Lower leg skin (tissue), 3 donors: Measurements from ENCODE around the gene ZFHX3.

Experiments used
- CTCF ChIP-seq, 3 donors: fragments of 450-650 bp; IDR thresholded peaks; one replicate each; pipeline ENCODE4 v1.5.1; 2016; ENCODE audit warnings: antibody characterized with exemption in 3 of 3, mild to moderate bottlenecking in 3 of 3, moderate library complexity in 2 of 3
- POLR2A ChIP-seq, 2 donors: fragments of 450-650 bp; IDR thresholded peaks; one replicate each; pipeline ENCODE4 v1.6.1; 2016 to 2017; ENCODE audit warnings: antibody characterized with exemption in 2 of 2, mild to moderate bottlenecking in 1 of 2, moderate library complexity in 1 of 2

GRCh38 chr16:73046202-73046848 lies 1.6 kb downstream of the ZFHX3 start:
- no peak for TF ChIP-seq CTCF (IDR thresholded peaks at IDR 0.05)
- TF ChIP-seq POLR2A (IDR thresholded peaks at IDR 0.05): no peak
